ENCODE results near the gene C1orf53. TPM values are rescaled to one million over a fixed set of nuclear protein-coding genes. Genes with fewer than 3 reads are reported as not detected.

Gene C1orf53
- total and polyA plus RNA-seq, 9 of the 15 experiments (the other 6 are each of a cell fraction or from before 2014, with no cell fraction given) = 0.31 to 3.2 (median 2.3) TPM

GRCh38 chr1:197915260-197915861, 12.9 kb downstream of the C1orf53 start:
- ChIA-PET POLR2A (interaction anchor here (0.7 to 2.4 kb wide), 7 partner anchors 9 to 151 kb away, joined by 3 to 13 read pairs (median 3); partner anchors contain the start of gene C1orf53), CTCF (ENCODE audit: low intra/inter-chr PET ratio) (no interaction called here)
- Histone ChIP-seq H3K9me3 (replicated peaks; ENCODE audit: control insufficient read depth, insufficient read depth, low read depth, low read length) (no peaks in the 10 kb centered on the region), H3K79me2 (ENCODE audit: control insufficient read depth, insufficient read depth, low read length) (no peaks in the 10 kb centered on the region), H3K4me1 (replicated peaks in 1 of 2; ENCODE audit: control insufficient read depth in 2 of 2, insufficient read depth in 2 of 2, low read length in 2 of 2) (peaks cover 10 to 44% of the 10 kb centered on the region in 2 experiments; a peak in 4 of 5 replicates), H3K36me3 (ENCODE audit: control insufficient read depth, insufficient read depth, low read length) (no peaks in the 10 kb centered on the region), H3K9ac (ENCODE audit: insufficient read depth in 1 of 2, low read depth in 2 of 2, low read length in 2 of 2) (peak overlapping the region in 1 of 2 experiments; percentile 78; a peak in 2 of 4 replicates), H3K4me2 (ENCODE audit: insufficient read depth, low read length) (peak overlapping the region; percentile 36), H4K20me1 (replicated peaks; ENCODE audit: control insufficient read depth, insufficient read depth, low read length) (no peaks in the 10 kb centered on the region), H3K27me3 (ENCODE audit: control insufficient read depth in 2 of 2, insufficient read depth in 2 of 2, low read length in 2 of 2) (peaks cover 77 to 97% of the 10 kb centered on the region in 2 experiments), H3K4me3 (peak overlapping the region; percentile 20; the same call in 1 of the 2 replicates), H2AFZ (ENCODE audit: low read depth, low read length) (peak overlapping the region; percentile 54), H3K9me1 (ENCODE audit: control insufficient read depth, insufficient read depth, low read length) (no peaks in the 10 kb centered on the region), H3K27ac (ENCODE audit: extremely low read depth, low read depth, low read length) (no peak overlapping the region)
- TF ChIP-seq, protein P1, sequence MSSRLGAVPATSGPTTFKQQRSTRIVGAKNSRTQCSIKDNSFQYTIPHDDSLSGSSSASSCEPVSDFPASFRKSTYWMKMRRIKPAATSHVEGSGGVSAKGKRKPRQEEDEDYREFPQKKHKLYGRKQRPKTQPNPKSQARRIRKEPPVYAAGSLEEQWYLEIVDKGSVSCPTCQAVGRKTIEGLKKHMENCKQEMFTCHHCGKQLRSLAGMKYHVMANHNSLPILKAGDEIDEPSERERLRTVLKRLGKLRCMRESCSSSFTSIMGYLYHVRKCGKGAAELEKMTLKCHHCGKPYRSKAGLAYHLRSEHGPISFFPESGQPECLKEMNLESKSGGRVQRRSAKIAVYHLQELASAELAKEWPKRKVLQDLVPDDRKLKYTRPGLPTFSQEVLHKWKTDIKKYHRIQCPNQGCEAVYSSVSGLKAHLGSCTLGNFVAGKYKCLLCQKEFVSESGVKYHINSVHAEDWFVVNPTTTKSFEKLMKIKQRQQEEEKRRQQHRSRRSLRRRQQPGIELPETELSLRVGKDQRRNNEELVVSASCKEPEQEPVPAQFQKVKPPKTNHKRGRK (tag; IDR thresholded peaks at IDR 0.05) = 0 out of 2 replicates have a peak, but pooled peaks have one; percentile 51
- no peak for TF ChIP-seq HDAC1 (IDR thresholded peaks at IDR 0.05)
- intact Hi-C loops (cut with micrococcal nuclease) = loop anchor here (5.0 kb wide), 1 partner anchor 513 kb away; no protein-coding TSS in a partner anchor
- FAIRE-seq (no peak), ATAC-seq (no peak; the same call in 2 of the 3 replicates), DNase-seq (ENCODE audit: extremely low read depth in 1 of 4, low spot score in 3 of 4) (no peak)
- BruUV-seq (replicated peaks) = no TSS peak
- in situ Hi-C loops (cut with MboI) = no loop called here
- WGBS (ENCODE audit: insufficient coverage, low coverage, missing lambda C conversion rate) = 3% methylated on average over 6 of the region's 7 CpGs
